Stimulated activated naive CD8-positive, alpha-beta T cell treated with anti-CD3 and anti-CD28 coated beads, Interleukin-15, Interleukin-2, amounts not matched to agents 100 U/mL and 50 U/mL, for 24 hours (primary cell): ENCODE data around the gene FASTK.

Experiments
- ATAC-seq: fragments of 150-1000 bp; cut with Tn5 transposase; one replicate; pipeline ENCODE4 v1.10.0; 2021
- DNase-seq: peaks from one replicate; pipeline ENCODE4 v3.0.0; 2021

Gene FASTK

DNA sequence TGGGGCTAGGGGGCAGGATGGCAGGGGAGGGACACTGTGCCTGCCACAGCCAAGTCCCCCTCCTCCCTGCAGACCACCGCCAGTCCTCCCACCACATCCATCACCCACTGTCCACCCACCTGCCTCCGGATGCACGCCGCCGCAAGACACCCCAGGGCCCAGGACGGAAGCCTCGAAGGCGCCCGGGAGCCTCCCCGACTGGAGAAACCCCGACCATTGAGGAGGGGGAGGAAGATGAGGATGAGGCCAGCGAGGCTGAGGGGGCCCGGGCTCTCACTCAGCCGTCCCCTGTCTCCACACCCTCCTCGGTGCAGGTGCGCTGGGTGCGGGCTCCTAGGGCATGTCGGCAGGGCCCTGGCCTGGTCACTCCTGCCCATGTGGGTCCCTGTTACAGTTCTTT is 16.2 kb downstream of the FASTK start:
- ATAC-seq (no peak), DNase-seq (no peak)

DNA sequence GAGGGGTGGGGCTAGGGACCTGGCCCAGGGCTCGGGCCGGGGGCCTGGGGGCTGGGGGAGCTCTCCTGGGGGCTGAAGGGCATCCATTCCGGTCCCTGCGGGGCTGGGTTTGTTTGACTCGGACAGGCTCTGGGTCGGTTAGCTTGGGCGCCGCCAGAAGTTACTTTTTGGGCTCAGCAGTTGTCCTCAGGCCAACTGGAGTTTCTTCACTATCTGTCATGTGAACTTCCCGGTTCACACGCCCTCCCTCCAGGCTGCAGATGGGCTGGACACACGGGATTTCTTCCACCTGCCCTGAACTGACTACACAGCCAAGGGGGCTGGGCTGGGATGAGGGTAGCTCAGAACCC is 17.4 kb downstream of the FASTK start:
- ATAC-seq (no peak), DNase-seq (no peak)

DNA sequence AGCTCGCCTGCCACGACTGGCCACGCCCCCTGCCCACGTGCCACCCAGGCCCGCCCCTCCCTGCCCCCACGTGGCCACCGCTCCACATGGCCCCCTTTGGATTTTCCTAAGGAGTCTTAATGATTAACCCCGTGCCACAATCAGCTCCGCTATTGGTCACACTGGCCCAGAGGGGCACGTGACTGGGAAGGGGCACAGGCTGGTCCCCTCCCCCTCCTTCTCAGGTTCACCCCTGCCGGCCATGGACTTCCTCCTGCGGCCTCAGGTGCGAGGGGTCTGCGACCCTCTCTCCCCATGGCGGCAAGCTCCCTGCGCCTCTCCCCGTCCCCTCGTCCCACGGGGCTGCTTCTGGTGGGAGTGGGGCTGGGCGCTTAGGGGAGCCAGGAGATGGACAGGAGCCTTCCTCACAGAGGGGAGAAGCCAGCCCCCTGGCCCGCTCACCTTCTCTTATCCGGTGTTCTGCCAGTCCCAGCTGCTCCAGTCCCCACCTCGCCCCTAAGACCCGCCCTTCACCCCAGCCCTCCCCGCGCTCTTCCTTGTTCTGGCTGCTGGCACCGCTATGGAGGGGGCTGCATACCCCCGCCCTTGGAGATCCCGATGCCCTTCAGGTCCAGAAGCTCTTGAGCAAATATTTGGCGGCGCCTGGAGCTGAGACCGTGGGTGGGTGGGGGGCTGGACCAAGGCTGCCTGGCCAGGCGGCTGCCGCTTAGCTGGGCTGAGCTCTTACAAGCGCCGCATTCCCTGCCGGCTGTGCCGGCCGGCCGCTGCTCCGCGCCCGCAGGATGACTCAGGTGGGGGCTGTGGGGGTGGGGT is 18.0 kb downstream of the FASTK start:
- ATAC-seq (no peak), DNase-seq (no peak)

DNA sequence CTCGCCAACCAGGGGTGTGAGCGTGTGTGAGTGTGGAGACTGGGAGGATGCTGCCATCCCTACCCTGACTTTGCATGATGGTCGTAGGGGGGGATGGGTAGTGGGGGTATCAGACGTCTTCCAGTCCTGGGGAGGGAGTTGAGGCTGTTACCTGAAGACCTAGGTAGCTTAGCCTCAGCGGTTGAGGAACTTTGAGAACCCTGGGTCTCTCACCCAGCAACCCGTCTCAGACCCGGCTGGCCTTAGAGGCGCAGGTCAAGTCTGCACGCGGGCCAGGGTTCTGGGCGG is 18.6 kb downstream of the FASTK start:
- ATAC-seq = no peak
- DNase-seq = no peak

DNA sequence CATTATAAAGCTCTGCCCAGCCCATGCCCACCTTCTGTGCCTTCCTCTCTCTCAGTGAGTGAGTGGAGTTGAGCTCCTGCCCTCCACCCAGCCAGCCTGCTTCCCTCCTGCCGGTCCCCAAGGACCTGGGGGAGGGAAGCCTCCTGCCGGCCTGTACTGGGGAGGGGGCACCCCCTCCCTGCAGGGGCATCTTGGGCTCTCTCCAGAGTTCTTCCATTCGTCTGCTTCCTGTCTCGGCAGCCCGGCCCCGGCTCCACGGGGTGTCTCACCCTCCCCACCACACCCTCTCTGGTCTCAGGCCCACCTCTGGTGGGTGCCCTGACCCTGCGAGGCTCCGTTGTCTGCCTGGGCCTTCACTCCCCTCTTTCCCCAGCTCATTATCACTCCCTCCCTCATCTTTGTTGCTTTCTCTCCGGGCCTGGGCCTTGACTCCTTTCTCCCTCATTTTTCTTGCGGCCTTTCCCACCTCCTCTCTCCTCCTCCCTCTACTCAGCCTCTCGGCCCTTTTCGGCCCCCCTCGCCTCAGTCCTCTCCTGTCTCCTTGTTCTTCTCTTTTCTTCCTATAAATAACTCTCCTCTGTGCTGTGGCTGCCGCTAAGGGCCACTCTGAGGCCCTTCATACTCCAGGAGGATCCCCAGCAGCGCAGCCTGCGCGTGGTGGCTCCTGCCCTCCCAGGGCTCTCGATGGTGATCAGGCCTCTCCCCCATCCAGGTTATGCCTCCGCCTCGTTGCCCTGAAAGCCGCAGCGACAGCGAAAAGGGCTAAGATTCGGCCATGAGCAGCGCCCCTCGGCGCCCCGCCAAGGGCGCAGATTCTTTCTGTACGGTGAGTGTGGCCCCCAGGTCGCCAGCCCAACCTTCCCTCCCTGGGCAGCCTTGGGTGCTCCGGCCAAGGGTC is 19.1 kb downstream of the FASTK start:
- no peak for DNase-seq
- no peak for ATAC-seq

GRCh38 chr7:151060416-151061212 is 20.0 kb downstream of the FASTK start:
- peak; percentile 39 for DNase-seq
- ATAC-seq = no peak

DNA sequence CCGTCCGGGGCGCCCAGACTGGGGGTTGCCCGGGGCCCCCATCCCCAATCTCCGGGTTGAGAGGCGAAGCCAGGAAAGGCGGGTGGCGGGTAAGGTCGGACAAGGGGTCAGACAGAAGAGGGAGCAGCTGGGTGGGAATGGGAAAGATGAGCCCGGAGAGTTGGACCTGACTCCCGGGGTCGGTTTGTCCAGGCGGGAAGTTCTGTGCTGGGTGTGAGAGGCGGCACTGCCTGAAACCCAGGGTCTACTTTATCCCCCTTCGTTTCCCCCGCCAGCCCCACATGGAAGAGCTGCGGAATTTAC is 20.5 kb downstream of the FASTK start:
- ATAC-seq (no peak), DNase-seq (no peak)

DNA sequence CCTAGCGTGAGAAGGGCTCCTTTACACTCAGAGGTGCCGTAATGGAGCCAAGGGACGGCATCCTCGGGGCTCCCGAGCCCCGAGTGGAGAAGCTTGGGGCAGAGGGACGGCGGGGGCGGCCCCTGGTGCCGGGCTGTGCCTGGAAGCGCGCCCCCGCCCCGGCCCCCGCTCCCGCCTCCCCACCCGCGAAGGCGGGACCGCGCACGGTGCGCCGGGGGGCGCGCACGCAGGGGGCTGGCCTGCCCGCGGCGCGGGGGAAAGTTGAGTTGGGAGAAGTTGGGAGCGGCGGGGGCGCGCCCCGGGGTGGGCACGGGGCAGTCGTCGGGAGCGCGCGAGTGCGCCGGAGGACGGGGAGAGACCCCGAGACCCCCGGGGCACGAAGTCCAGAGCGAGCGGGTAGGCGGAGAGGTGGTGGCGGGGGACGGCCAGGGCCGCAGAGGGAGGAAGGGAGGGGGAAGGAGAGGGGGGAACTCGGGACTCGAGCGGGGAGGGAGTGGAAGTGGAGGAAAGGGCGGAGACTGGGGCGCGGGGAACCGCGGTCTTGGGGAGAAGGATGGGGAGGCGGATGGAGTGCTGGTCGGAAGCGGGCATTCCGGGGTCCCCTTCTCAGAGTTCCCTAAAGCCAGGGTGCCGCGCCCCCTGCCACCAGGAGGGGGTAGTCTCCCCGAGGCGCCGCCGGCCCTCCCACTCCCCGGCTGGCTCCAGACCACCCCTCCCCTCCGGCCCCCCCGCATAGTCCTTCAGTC is 21.1 kb downstream of the FASTK start, which contains the start of gene SLC4A2:
Gene SLC4A2, plus strand, starts transcription at position 223 of the 746 bp plus-strand sequence. CDS start 2,399 bp downstream, outside the sequence.
- peak; percentile 86 for DNase-seq
- ATAC-seq = peak; percentile 14

DNA sequence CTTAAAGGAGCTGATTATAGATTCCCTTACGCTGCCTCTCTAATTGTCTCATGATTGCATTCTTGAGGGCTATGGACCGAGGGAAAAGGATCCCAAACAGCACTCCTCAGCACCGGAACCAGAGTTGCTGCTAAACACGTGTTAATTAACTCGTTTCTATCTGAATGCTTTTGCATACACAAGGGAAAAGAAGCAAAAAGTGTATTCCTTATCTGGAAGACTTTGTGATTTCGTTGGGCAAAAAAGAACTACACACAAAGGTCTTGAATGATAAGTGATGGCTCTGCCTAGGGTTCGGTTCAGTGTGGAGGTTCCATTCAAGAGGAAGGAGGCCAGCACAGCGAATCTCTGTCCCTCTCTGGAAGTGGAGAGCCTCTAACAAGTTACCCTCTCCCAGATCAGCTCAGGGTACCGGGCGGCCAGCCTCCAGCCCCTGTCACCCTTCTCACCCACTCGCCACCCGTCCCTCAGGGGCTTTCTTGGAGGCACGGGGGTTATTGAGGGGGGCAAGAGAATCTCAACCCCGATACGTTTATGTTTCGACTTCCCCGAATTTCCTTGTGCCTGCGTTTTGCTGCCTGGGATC is 21.7 kb downstream of the FASTK start:
- DNase-seq (peak; percentile 40), ATAC-seq (no peak)

DNA sequence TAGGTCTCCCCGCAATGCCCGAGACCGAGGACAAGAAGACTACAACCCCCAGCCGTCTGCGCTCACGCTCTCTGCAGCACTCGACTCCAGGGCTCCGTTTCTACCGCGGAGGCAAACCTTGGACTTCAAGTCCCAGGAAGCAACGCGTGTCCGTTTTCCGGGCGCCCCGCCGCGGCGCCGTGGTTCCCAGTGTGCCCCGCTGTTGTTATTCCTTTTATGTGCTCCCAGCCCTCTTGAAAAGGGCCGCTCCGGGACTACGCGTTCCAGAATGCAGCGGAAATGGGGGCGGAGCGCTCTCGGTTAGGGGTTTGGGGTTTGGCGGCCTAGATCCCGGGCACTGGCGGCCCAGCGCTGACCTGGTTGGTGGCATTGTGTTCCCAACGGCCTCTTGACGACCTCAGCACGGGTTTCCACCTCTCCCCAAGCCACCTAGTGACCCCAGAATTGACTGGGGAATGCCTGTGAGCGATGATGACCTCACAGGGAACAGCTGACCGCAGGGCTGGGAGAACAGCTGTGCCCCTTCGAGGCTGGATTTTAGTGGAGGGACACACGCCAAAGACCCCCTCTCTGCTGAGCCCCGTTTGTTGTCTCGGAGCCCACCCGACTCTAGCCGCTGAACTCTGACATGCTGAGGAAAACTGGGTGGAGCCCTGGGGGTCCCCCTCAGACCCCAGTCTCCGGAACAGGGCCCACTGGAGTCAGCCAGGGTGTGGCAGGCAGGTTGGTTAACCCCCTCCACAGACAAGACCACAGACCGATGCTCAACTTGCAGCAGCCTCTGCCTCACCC is 22.4 kb downstream of the FASTK start:
- DNase-seq = peak; percentile 95
- peak; percentile 95 for ATAC-seq

- ATAC-seq = no peak
- DNase-seq = no peak
Measured at GRCh38 chr7:151057506-151057988, 23.1 kb downstream of the FASTK start, which contains the start of gene CDK5. TSS of gene CDK5 (minus strand) at chr7:151057897. CDS start at chr7:151057848, 49 bp downstream.

DNA sequence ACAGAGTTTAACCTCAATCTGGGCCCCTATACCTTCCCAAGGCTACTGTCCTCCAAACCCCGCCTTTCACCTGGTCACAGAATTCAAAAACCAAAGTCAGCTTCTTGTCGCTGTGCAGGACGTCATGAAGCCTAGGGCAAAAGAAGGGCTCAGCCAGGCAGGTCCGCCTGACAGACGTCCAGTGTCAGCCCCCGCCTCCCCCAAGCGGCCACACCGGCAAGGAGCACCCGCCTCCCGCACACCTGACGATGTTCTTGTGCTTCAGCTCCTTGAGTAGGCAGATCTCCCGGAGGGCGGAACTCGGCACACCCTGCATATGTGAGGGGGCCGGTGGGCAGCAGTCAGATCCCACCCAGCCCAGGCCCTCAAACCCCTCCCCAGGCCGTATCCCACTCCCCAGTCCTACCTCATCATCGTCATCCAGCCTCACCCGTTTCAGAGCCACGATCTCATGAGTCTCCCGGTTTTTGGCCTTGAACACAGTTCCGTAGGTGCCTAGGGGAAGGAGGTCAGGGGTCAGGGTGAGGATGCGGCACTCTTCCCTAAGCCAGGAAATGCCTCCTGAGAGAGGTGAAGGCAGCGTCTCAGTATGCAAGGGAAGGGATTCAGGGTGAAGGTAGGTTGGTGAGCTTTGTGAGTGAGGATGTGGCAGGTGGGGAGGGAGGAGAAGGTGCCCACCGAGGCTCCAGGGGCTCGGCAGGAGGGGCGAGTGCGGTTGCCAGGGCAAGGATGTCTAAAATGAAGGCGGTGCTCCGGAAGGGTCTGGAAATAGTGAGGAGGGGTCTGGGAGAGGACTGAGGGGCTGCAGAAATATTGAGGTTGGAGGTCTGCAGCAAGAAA is 23.7 kb downstream of the FASTK start:
- ATAC-seq (no peak), DNase-seq (no peak)

GRCh38 chr7:151056283-151056665 is 24.3 kb downstream of the FASTK start:
- no peak for DNase-seq
- no peak for ATAC-seq

DNA sequence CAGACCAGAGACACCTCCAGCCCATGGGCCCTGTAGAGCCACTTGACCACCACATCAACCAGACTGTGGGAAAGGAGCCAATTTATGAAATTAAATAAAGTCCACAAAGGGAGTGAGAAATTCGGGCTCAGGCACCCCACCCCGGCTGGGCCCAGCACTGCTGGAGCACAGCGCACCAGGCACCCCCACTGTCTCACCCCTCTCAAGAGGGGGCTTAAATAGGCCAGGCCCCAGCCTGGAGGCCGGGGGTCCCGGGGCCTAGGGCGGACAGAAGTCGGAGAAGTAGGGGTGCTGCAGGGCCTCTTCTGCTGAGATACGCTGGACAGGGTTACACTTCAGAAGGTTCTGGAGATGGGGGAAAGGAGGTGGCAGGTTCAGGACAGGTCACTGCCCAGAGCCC is 26.9 kb downstream of the FASTK start:
- no peak for ATAC-seq
- DNase-seq = no peak

DNA sequence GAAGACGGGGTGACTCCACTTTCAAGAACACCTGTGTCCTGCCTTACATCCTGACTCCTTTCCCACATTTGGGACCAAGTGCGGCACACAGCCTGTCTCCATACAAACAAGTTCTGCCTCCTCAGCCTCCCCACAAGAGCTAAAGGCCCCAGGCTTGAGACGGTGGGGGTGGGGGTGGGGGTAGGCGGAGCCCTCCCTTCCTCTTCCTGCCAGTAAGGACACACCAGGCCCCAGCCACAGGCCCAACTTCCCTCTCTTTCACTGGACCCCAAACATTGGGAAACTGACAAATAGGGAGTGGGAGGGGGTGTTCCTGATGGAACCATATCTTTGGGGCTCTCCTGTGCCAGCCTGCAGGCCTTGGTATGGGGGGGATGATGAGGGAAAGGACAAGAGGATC is 27.5 kb downstream of the FASTK start:
- DNase-seq (no peak), ATAC-seq (no peak)

DNA sequence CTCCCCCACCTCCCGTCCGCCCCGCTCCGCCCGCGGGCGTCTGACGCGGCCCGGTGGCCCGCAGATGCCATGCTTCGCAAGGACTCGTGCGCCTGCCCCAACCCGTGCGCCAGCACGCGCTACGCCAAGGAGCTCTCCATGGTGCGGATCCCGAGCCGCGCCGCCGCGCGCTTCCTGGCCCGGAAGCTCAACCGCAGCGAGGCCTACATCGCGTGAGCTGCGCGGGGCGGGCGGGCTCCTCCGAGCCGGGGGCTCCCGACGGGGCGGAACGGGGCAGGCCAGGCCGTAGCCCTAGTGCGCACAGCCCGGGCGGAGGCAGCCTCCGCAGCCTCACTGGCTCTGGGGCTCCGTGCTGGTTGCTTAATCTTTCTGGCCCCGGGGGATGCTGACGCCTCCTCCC is 29.5 kb downstream of the FASTK start:
- peak; percentile 57 for DNase-seq
- peak; percentile 62 for ATAC-seq

- no peak for DNase-seq
- ATAC-seq = no peak
Measured at GRCh38 chr7:151048911-151049463, 31.6 kb downstream of the FASTK start.

DNA sequence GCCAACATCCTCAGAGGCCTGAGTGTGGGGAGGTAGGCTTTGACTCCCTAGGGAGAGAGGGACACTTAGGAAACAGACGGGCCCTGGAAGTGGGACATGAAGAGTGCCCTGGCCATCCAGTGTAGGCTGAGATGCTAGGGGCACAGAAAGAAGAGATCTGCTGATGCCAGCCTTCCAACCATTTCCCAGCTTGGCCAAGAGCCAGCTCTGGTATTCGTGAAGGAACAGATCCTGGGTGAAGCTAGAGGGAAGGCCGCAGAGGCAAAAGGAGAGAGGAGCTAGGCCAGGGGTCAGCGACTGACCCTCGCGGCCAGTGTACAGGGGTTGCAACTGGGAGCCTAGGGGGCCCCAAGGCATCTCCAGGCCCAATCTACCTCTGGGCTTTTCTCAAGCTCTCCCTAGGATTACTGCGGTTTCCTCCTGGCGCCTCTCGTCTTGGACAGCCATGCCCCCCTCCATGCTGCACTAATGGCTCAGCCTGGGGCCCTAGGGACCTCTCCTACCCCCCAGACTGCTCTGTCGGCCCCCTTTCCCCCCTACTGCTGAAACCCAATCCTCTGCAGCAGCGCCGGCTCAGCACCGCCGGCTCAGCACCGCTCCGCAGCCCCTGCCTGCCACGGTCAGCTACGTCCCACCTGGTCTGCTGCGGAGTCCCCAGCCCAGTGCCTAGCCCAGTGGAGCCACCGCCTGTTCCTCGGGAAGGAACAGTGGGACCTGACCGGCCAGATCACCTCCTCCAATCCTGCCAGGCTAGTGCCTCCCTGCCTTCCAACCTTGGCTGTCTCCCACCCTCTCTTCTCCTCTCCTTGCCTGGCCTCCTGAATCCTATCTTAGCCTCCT is 32.4 kb downstream of the FASTK start, which contains the start of gene ASIC3:
Gene ASIC3, plus strand, starts transcription at position 556 of the 840 bp plus-strand sequence. CDS start 355 bp downstream, outside the sequence.
- ATAC-seq (no peak), DNase-seq (no peak)
